ENCODE data around the gene TUBGCP6. TPM values are rescaled to one million over a fixed set of nuclear protein-coding genes. Genes with fewer than 3 reads are reported as not detected.

The TUBGCP6 gene
- polyA plus RNA-seq, 3 donors: 3.7 to 72.8 (median 4.3) TPM

GRCh38 chr22:50211147-50211546 lies 33.7 kb downstream of the TUBGCP6 start:
- peaks cover 17 to 21% of the 10 kb centered on the region in 2 donors for H3K4me1 ChIP-seq (ENCODE audit: control insufficient read depth in 1 of 2, insufficient read depth in 2 of 2, low read length in 2 of 2)
- H3K9me3 ChIP-seq (replicated peaks in 1 of 2; ENCODE audit: control insufficient read depth in 1 of 2, insufficient read depth in 1 of 2, low read length in 2 of 2): no peaks in the 10 kb centered on the region
- peak overlapping the region in 1 of 7 donors; percentile 13 for H3K27ac Mint-ChIP-seq
- no peaks in the 10 kb centered on the region for H3K9me3 Mint-ChIP-seq
- DNase-seq: no peak
- H3K4me3 ChIP-seq (replicated peaks in 1 of 3; ENCODE audit: low read depth in 2 of 3, low read length in 3 of 3): no peak overlapping the region
- H3K36me3 Mint-ChIP-seq: peaks cover 69 to 92% of the 10 kb centered on the region in 2 donors
- peaks cover 22% of the 10 kb centered on the region for H3K4me1 Mint-ChIP-seq
- no peaks in the 10 kb centered on the region for H3K27me3 Mint-ChIP-seq (ENCODE audit: low read depth in 3 of 3)
- H3K36me3 ChIP-seq (replicated peaks in 1 of 2; ENCODE audit: control insufficient read depth in 1 of 2, insufficient read depth in 2 of 2, low read length in 2 of 2): peaks cover 79 to 93% of the 10 kb centered on the region in 2 donors
- peaks cover 72% of the 10 kb centered on the region for H3K79me2 ChIP-seq (ENCODE audit: insufficient read depth, low read length)
- H3K4me2 ChIP-seq (replicated peaks; ENCODE audit: extremely low read depth, low read length, poor library complexity, severe bottlenecking): no peak overlapping the region
- H3K27me3 ChIP-seq (ENCODE audit: control insufficient read depth in 2 of 2, insufficient read depth in 2 of 2, low read length in 2 of 2): no peaks in the 10 kb centered on the region
- no peak overlapping the region for H3K27ac ChIP-seq (ENCODE audit: low read depth in 1 of 2, low read length in 2 of 2)
- WGBS (ENCODE audit: insufficient coverage): 90% methylated on average over 14 of the region's 14 CpGs
- intact Hi-C loops (cut with micrococcal nuclease): no loop called here
- H2AFZ ChIP-seq (ENCODE audit: insufficient read depth, low read depth, low read length, poor library complexity, severe bottlenecking): no peak overlapping the region
- no peak for TF ChIP-seq CTCF (IDR thresholded peaks at IDR 0.05)
- no peak overlapping the region for H3K9ac ChIP-seq (ENCODE audit: insufficient read depth, low read length, poor library complexity, severe bottlenecking)
- no peak overlapping the region for H3K4me3 Mint-ChIP-seq
- peaks cover 98% of the 10 kb centered on the region for H4K20me1 ChIP-seq (ENCODE audit: insufficient read depth, low read length)

- 92% methylated on average over 30 of the region's 32 CpGs for WGBS (ENCODE audit: insufficient coverage)
- Mint-ChIP-seq H3K4me3 (no peak overlapping the region), H3K27me3 (ENCODE audit: low read depth in 3 of 3) (no peaks in the 10 kb centered on the region), H3K27ac (peak overlapping the region in 1 of 7 donors; percentile 50), H3K4me1 (peaks cover 23% of the 10 kb centered on the region), H3K36me3 (peaks cover 65 to 88% of the 10 kb centered on the region in 2 donors), H3K9me3 (no peaks in the 10 kb centered on the region)
- Histone ChIP-seq H3K27me3 (ENCODE audit: control insufficient read depth in 2 of 2, insufficient read depth in 2 of 2, low read length in 2 of 2) (no peaks in the 10 kb centered on the region), H3K27ac (ENCODE audit: low read depth in 1 of 2, low read length in 2 of 2) (no peak overlapping the region), H3K9ac (ENCODE audit: insufficient read depth, low read length, poor library complexity, severe bottlenecking) (no peak overlapping the region), H3K4me3 (replicated peaks in 1 of 3; ENCODE audit: low read depth in 2 of 3, low read length in 3 of 3) (no peak overlapping the region), H2AFZ (ENCODE audit: insufficient read depth, low read depth, low read length, poor library complexity, severe bottlenecking) (no peak overlapping the region), H3K9me3 (replicated peaks in 1 of 2; ENCODE audit: control insufficient read depth in 1 of 2, insufficient read depth in 1 of 2, low read length in 2 of 2) (no peaks in the 10 kb centered on the region), H3K79me2 (ENCODE audit: insufficient read depth, low read length) (peaks cover 75% of the 10 kb centered on the region), H3K4me1 (ENCODE audit: control insufficient read depth in 1 of 2, insufficient read depth in 2 of 2, low read length in 2 of 2) (peaks cover 20 to 27% of the 10 kb centered on the region in 2 donors), H4K20me1 (ENCODE audit: insufficient read depth, low read length) (peaks cover 98% of the 10 kb centered on the region), H3K36me3 (replicated peaks in 1 of 2; ENCODE audit: control insufficient read depth in 1 of 2, insufficient read depth in 2 of 2, low read length in 2 of 2) (peaks cover 74 to 90% of the 10 kb centered on the region in 2 donors), H3K4me2 (replicated peaks; ENCODE audit: extremely low read depth, low read length, poor library complexity, severe bottlenecking) (no peak overlapping the region)
- no peak for TF ChIP-seq CTCF (IDR thresholded peaks at IDR 0.05)
- no peak for DNase-seq
- intact Hi-C loops (cut with micrococcal nuclease): no loop called here
Observed at GRCh38 chr22:50210378-50211139, 34.3 kb downstream of the TUBGCP6 start.

Data from CD14-positive monocyte (primary cell).